WTC11 (cell line): ENCODE measurements around the gene ANGPTL4.

ENCODE experiments used
- FOXP1 ChIP-seq: sonication (generic); formaldehyde crosslinking; IDR thresholded peaks from 2 replicates; pipeline ENCODE4 v1.8.0; 2022; ENCODE audit warnings: missing genetic modification reagents, mild to moderate bottlenecking, moderate library complexity, borderline replicate concordance
- NR3C1 ChIP-seq: sonication (generic); formaldehyde crosslinking; conservative IDR thresholded peaks from 2 replicates; pipeline ENCODE4 v1.8.1; 2023; ENCODE audit warnings: low read depth, mild to moderate bottlenecking, missing genetic modification reagents
- SMAD3 ChIP-seq: sonication (generic); formaldehyde crosslinking; IDR thresholded peaks from 2 replicates; pipeline ENCODE4 v1.8.0; 2022; ENCODE audit warnings: missing genetic modification reagents, mild to moderate bottlenecking, borderline replicate concordance
- TF ChIP-seq, protein P1 (sequence below): fragments of 200-600 bp; IDR thresholded peaks from 2 replicates; pipeline ENCODE4 v1.8.0; 2022; ENCODE audit warnings: antibody characterized with exemption
- TF ChIP-seq, protein P2 (sequence below): sonication (generic); formaldehyde crosslinking; conservative IDR thresholded peaks from 2 replicates; pipeline ENCODE4 v1.8.1; 2023; ENCODE audit warnings: mild to moderate bottlenecking, low read depth, missing genetic modification reagents, moderate library complexity
- TF ChIP-seq, protein P3 (sequence below): fragments of 250-450 bp; sonication (Bioruptor Pico); IDR thresholded peaks from 2 replicates; pipeline ENCODE4 v1.9.0; 2021; ENCODE audit warnings: mild to moderate bottlenecking
- TF ChIP-seq, protein P4 (sequence below): sonication (generic); formaldehyde crosslinking; IDR thresholded peaks from 2 replicates; pipeline ENCODE4 v1.8.0; 2022; ENCODE audit warnings: mild to moderate bottlenecking, missing genetic modification reagents
- TF ChIP-seq, protein P5 (sequence below): sonication (generic); formaldehyde crosslinking; IDR thresholded peaks from 2 replicates; pipeline ENCODE4 v1.8.0; 2023; ENCODE audit warnings: missing genetic modification reagents

DNA sequence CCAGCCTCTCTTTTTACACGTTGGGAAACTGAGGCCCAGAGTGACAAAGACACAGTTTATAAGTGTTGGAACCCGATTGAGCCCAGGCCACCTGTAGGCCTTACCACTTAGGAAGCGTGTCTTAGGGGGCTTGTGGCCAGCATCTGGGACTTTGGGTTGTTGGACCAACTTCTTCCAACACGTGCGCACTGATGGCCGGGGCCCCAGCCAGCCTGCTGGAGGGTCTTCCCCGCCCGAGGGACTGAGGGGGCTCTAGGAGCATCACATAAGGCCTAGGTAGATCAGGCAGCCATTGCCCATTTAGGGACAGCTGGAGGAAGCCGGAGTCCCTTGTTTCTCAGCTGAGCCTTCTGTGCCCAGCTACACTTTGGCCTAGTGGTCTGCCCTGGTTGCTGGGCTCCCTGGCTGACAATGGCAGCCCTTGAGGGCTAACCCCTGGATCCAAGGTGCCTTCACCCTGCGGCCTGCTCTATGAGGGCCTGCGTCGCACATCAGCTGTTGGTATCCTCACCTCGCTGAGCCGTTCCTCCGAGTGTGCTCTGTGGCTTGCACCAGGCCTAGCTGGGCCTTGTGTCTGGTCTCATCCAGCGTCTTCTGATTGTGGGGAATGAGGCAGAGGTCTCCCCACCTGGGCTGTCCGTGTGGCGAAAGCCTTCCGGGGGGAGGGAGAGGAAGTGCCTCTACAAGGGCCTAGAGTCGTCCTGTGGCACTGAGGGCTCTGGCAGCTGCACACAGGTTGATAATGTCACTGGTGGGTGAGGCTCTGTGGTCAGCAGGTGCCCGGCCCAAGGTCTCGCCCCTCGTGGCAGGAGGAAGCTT is 27.5 kb downstream of the ANGPTL4 start:
- TF ChIP-seq, protein P1, sequence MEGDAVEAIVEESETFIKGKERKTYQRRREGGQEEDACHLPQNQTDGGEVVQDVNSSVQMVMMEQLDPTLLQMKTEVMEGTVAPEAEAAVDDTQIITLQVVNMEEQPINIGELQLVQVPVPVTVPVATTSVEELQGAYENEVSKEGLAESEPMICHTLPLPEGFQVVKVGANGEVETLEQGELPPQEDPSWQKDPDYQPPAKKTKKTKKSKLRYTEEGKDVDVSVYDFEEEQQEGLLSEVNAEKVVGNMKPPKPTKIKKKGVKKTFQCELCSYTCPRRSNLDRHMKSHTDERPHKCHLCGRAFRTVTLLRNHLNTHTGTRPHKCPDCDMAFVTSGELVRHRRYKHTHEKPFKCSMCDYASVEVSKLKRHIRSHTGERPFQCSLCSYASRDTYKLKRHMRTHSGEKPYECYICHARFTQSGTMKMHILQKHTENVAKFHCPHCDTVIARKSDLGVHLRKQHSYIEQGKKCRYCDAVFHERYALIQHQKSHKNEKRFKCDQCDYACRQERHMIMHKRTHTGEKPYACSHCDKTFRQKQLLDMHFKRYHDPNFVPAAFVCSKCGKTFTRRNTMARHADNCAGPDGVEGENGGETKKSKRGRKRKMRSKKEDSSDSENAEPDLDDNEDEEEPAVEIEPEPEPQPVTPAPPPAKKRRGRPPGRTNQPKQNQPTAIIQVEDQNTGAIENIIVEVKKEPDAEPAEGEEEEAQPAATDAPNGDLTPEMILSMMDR, result no peak
- no peak for TF ChIP-seq SMAD3 (CRISPR knock-in tag)
- TF ChIP-seq, protein P2, sequence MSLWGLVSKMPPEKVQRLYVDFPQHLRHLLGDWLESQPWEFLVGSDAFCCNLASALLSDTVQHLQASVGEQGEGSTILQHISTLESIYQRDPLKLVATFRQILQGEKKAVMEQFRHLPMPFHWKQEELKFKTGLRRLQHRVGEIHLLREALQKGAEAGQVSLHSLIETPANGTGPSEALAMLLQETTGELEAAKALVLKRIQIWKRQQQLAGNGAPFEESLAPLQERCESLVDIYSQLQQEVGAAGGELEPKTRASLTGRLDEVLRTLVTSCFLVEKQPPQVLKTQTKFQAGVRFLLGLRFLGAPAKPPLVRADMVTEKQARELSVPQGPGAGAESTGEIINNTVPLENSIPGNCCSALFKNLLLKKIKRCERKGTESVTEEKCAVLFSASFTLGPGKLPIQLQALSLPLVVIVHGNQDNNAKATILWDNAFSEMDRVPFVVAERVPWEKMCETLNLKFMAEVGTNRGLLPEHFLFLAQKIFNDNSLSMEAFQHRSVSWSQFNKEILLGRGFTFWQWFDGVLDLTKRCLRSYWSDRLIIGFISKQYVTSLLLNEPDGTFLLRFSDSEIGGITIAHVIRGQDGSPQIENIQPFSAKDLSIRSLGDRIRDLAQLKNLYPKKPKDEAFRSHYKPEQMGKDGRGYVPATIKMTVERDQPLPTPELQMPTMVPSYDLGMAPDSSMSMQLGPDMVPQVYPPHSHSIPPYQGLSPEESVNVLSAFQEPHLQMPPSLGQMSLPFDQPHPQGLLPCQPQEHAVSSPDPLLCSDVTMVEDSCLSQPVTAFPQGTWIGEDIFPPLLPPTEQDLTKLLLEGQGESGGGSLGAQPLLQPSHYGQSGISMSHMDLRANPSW (CRISPR knock-in tag), result no peak
- TF ChIP-seq NR3C1, result no peak
- TF ChIP-seq, protein P3, sequence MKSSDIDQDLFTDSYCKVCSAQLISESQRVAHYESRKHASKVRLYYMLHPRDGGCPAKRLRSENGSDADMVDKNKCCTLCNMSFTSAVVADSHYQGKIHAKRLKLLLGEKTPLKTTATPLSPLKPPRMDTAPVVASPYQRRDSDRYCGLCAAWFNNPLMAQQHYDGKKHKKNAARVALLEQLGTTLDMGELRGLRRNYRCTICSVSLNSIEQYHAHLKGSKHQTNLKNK, result no peak
- no peak for TF ChIP-seq FOXP1 (CRISPR knock-in tag)
- TF ChIP-seq, protein P4, sequence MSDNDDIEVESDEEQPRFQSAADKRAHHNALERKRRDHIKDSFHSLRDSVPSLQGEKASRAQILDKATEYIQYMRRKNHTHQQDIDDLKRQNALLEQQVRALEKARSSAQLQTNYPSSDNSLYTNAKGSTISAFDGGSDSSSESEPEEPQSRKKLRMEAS, result no peak
- TF ChIP-seq, protein P5, sequence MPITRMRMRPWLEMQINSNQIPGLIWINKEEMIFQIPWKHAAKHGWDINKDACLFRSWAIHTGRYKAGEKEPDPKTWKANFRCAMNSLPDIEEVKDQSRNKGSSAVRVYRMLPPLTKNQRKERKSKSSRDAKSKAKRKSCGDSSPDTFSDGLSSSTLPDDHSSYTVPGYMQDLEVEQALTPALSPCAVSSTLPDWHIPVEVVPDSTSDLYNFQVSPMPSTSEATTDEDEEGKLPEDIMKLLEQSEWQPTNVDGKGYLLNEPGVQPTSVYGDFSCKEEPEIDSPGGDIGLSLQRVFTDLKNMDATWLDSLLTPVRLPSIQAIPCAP (CRISPR knock-in tag), result no peak
